ENCODE results near the gene MCHR1. TPM values are rescaled to one million over a fixed set of nuclear protein-coding genes. Genes with fewer than 3 reads are reported as not detected.

MCHR1 gene
- total RNA-seq, 1 experiment from 2014 or later, result 0.24 TPM

DNA sequence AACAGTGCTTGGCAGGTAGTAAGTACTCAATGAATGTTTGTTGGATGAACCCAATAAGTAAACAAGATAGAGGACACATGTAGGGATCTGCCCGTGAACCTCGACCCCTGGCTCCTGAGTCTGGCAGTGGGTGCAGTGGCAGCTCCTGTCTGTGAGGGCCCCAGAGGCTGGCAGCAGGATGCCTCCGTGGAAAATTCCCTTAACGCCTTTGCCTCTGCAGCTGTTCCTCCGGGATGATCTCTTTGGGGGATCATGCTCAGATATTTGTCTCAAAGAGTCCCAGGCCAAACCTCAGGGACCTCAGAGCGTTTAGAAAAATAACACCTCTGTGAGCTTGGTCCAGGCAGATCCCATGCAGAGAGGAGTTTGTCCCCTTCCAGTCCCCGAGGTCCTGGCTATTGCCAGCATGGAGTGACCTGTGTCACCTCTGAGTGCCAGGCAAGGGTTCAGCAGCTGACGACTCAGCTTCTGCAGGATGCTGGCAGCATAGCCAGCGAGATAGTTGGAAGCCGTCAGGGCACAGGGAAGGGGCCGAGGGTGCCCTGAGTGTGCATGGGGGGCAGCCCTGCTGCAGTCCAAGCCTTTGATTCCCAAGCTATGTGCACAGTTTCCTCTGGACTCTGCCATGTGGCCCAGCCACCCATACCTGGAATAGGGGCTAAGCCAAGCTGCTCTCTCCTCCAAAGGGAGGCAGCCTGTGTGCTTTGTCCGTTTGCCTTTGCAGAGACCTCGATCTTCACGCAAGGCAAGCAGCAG lies 613 bp upstream of the MCHR1 start:
- Histone ChIP-seq H3K27me3 (ENCODE audit: insufficient read depth, low read depth) (no peaks in the 10 kb centered on the region), H3K4me2 (no peak overlapping the region), H3K27ac (no peak overlapping the region), H3K4me1 (replicated peaks; ENCODE audit: insufficient read depth) (peaks cover 13% of the 10 kb centered on the region), H3K9me3 (ENCODE audit: insufficient read depth, low read depth) (no peaks in the 10 kb centered on the region), H3K36me3 (ENCODE audit: low read depth) (no peaks in the 10 kb centered on the region), H3F3A (ENCODE audit: insufficient read depth, low read depth) (peaks cover 6% of the 10 kb centered on the region; the same call in 1 of the 2 replicates), H3K9me2 (ENCODE audit: insufficient read depth) (no peaks in the 10 kb centered on the region), H2AFZ (no peak overlapping the region), H4K20me1 (ENCODE audit: insufficient read depth) (no peaks in the 10 kb centered on the region), H3K79me2 (ENCODE audit: low read depth) (no peaks in the 10 kb centered on the region), H3K4me3 (no peak overlapping the region)
- no peak for TF ChIP-seq EZH2 (IDR thresholded peaks at IDR 0.05; ENCODE audit: low read depth)
- TF ChIP-seq, protein P1, sequence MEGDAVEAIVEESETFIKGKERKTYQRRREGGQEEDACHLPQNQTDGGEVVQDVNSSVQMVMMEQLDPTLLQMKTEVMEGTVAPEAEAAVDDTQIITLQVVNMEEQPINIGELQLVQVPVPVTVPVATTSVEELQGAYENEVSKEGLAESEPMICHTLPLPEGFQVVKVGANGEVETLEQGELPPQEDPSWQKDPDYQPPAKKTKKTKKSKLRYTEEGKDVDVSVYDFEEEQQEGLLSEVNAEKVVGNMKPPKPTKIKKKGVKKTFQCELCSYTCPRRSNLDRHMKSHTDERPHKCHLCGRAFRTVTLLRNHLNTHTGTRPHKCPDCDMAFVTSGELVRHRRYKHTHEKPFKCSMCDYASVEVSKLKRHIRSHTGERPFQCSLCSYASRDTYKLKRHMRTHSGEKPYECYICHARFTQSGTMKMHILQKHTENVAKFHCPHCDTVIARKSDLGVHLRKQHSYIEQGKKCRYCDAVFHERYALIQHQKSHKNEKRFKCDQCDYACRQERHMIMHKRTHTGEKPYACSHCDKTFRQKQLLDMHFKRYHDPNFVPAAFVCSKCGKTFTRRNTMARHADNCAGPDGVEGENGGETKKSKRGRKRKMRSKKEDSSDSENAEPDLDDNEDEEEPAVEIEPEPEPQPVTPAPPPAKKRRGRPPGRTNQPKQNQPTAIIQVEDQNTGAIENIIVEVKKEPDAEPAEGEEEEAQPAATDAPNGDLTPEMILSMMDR (conservative IDR thresholded peaks at IDR 0.05), result no peak
- DNase-seq, result no peak
- POLR2A ChIA-PET (ENCODE audit: unreplicated experiment), result no interaction called here
- CTCF ChIA-PET, result no interaction called here
- BruUV-seq (replicated peaks), result no TSS peak
- intact Hi-C loops (cut with micrococcal nuclease; ENCODE audit: unreplicated experiment), result no loop called here

DNA sequence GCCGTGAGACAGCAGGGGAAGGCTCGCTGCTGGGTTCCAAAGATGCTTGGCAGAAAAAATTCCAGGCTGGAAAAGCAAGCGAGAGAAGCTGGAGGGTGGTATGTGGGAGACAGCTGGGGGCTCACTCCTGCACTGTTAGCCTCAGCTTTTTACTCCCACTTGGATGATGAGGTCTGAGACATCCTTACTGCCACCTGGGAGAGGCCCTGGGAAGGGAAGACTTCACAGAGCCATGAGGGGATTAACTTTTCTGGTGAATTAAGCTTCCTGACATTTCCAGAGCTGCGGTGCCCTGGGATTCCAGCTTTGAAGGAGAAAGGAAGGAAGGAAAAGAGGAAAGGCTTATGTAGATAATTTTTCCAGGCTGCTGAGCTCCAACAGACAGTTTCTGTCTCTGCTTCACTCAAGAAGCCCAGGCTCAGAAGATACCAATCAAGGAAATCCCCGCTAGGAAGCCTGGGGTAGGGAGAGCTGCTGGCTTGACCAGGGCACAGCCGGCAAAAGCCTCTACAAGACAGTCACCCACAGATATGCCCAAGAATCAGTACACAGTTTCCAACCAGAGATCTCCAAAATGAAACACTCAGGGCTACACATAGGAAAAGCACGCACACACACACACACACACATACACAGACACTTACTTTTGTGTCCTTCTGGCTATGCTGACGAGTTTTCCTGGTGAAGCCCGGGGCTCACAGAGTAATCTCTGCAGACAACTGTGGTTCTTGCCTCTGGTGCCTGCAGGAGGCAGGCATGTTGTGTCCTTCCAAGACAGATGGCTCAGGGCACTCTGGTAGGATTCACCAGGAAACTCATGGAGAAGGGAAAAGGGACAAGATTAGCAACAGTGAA lies 907 bp downstream of the MCHR1 start:
- no peak for DNase-seq
- no peak overlapping the region for H3K4me3 ChIP-seq
- intact Hi-C loops (cut with micrococcal nuclease; ENCODE audit: unreplicated experiment), result no loop called here

DNA sequence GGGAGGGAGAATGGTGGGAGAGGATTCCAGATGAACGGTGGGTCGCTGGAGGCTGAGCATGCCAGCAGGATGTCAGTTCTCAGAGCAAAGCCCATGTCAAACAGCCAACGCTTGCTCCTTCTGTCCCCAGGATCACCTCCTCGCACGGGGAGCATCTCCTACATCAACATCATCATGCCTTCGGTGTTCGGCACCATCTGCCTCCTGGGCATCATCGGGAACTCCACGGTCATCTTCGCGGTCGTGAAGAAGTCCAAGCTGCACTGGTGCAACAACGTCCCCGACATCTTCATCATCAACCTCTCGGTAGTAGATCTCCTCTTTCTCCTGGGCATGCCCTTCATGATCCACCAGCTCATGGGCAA lies 1.5 kb downstream of the MCHR1 start:
- no peak overlapping the region for H2AFZ ChIP-seq

More for the DNA sequence above, 907 bp downstream of the MCHR1 start:
- POLR2A ChIA-PET (ENCODE audit: unreplicated experiment), result interaction anchor here (0.8 kb wide), 1 partner anchor 636 kb away, joined by 8 read pairs; no protein-coding TSS in a partner anchor
- H3K27ac ChIP-seq, result no peak overlapping the region
- H3K9me2 ChIP-seq (ENCODE audit: insufficient read depth), result no peaks in the 10 kb centered on the region
- H3K9me3 ChIP-seq (ENCODE audit: insufficient read depth, low read depth), result no peaks in the 10 kb centered on the region
- peaks cover 6% of the 10 kb centered on the region; the same call in 1 of the 2 replicates for H3F3A ChIP-seq (ENCODE audit: insufficient read depth, low read depth)
- CTCF ChIA-PET, result no interaction called here
- no peak overlapping the region for H3K4me2 ChIP-seq
- TF ChIP-seq EZH2 (IDR thresholded peaks at IDR 0.05; ENCODE audit: low read depth), result no peak
- TF ChIP-seq, protein P1 (conservative IDR thresholded peaks at IDR 0.05), result no peak
- no TSS peak for BruUV-seq (replicated peaks)
- H3K79me2 ChIP-seq (ENCODE audit: low read depth), result no peaks in the 10 kb centered on the region
- H3K4me1 ChIP-seq (replicated peaks; ENCODE audit: insufficient read depth), result peaks cover 13% of the 10 kb centered on the region
- H3K36me3 ChIP-seq (ENCODE audit: low read depth), result no peaks in the 10 kb centered on the region
- H3K27me3 ChIP-seq (ENCODE audit: insufficient read depth, low read depth), result no peaks in the 10 kb centered on the region
- no peak overlapping the region for H2AFZ ChIP-seq
- no peaks in the 10 kb centered on the region for H4K20me1 ChIP-seq (ENCODE audit: insufficient read depth)

More for the DNA sequence above, 1.5 kb downstream of the MCHR1 start:
- TF ChIP-seq EZH2 (IDR thresholded peaks at IDR 0.05; ENCODE audit: low read depth), result no peak
- TF ChIP-seq, protein P1 (conservative IDR thresholded peaks at IDR 0.05), result no peak
- no peak overlapping the region for H3K4me2 ChIP-seq
- H3F3A ChIP-seq (ENCODE audit: insufficient read depth, low read depth), result peaks cover 6% of the 10 kb centered on the region; the same call in 1 of the 2 replicates
- H4K20me1 ChIP-seq (ENCODE audit: insufficient read depth), result no peaks in the 10 kb centered on the region
- no peaks in the 10 kb centered on the region for H3K79me2 ChIP-seq (ENCODE audit: low read depth)
- ChIA-PET CTCF (no interaction called here), POLR2A (ENCODE audit: unreplicated experiment) (no interaction called here)
- no peaks in the 10 kb centered on the region for H3K9me2 ChIP-seq (ENCODE audit: insufficient read depth)
- no peaks in the 10 kb centered on the region for H3K9me3 ChIP-seq (ENCODE audit: insufficient read depth, low read depth)
- no peaks in the 10 kb centered on the region for H3K27me3 ChIP-seq (ENCODE audit: insufficient read depth, low read depth)
- no peak overlapping the region for H3K4me3 ChIP-seq
- BruUV-seq (replicated peaks), result no TSS peak
- DNase-seq, result no peak
- intact Hi-C loops (cut with micrococcal nuclease; ENCODE audit: unreplicated experiment), result no loop called here
- H3K27ac ChIP-seq, result no peak overlapping the region
- peaks cover 13% of the 10 kb centered on the region for H3K4me1 ChIP-seq (replicated peaks; ENCODE audit: insufficient read depth)
- no peaks in the 10 kb centered on the region for H3K36me3 ChIP-seq (ENCODE audit: low read depth)

All from PC-9 (cell line).